GM18498 (cell line): Measurements from ENCODE around the gene TEDC2.
"Not testable (repeated sequence)": the region's sequence is repeated elsewhere in the genome, so short reads cannot be mapped to it uniquely, and the experiment has no call there.

Experiments used
- ATAC-seq: cut with Tn5 transposase; IDR thresholded peaks from one replicate; pipeline ENCODE4 v1.9.1; 2021; ENCODE audit warnings: mild to moderate bottlenecking, moderate library complexity; ENCODE audit not compliant: unreplicated experiment

The TEDC2 gene, protein sequence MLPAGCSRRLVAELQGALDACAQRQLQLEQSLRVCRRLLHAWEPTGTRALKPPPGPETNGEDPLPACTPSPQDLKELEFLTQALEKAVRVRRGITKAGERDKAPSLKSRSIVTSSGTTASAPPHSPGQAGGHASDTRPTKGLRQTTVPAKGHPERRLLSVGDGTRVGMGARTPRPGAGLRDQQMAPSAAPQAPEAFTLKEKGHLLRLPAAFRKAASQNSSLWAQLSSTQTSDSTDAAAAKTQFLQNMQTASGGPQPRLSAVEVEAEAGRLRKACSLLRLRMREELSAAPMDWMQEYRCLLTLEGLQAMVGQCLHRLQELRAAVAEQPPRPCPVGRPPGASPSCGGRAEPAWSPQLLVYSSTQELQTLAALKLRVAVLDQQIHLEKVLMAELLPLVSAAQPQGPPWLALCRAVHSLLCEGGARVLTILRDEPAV

DNA sequence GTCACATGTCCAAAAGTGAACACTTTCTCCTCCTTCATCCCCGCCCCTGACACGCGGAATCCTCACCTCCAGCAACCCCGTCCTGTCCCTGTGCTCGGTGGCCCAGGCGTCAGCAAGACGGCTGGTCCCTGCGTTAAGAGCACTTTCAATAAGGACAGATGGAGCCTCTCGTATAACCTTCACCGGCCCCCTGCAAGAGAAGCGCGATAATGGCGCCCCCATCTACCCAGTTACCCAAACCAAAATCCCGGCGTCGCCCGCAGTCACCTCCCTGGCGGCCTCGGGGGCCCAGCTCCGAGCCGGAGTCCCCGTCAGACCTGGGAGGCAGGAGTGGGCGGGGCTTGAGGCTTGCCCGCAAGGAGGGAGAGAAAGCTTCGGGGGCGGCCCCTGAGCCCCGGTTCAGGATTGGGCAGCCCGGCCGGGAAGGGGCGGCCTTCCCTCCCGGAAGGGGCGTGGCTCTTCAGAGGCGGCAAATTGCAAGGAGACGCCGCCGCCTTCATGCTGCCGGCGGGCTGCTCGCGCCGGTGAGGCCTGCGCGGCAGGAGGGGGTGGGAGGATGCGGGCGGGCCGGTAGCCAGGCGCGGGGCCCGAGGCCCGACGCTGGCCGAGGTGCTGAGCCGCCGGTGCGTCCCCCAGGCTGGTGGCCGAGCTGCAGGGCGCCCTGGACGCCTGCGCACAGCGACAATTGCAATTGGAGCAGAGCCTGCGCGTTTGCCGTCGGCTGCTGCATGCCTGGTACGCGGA, at the start of gene TEDC2:
Gene TEDC2 (plus strand): TSS at position 463 of the 744 bp plus-strand sequence. CDS start 36 bp downstream, at position 499.
- peak; percentile 90 for ATAC-seq

DNA sequence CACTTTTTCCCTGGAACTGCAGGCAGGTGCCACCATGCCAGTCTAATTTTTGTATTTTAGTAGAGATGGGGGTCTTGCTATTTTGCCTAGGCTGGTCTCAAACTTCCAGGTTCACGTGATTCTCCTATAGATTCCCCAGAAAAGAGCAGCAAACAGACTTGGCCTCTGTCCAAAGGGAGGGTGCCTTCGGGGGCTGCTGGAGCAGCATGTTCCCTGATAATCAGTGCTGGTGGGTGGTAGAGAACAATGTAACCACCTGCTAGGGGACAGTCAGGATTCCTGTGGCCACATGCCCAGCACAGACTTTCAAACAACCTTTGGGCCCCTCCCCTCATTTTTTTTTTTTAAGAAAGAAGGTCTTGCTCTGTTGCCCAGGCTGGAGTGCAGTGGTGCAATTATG, 44.8 kb upstream of the TEDC2 start:
- no peak for ATAC-seq

DNA sequence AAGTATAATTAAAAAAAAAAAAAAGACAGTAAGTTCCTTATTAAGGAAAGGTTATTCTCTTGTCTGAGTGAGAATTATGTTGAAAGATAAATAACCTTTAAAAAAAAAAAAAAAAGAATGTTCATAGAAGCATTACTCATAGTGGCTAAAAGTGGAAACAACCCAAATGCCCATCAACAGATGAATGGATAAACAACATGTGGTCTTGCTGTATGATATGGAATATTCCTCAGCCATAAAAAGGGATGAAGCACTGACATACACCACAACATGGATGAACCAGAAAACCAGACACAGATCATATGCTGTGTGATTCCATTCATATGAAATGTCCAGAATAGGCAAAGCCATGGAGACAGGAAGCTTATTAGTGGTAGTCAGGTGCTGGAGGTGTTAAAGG, 39.9 kb upstream of the TEDC2 start:
- ATAC-seq = no peak

DNA sequence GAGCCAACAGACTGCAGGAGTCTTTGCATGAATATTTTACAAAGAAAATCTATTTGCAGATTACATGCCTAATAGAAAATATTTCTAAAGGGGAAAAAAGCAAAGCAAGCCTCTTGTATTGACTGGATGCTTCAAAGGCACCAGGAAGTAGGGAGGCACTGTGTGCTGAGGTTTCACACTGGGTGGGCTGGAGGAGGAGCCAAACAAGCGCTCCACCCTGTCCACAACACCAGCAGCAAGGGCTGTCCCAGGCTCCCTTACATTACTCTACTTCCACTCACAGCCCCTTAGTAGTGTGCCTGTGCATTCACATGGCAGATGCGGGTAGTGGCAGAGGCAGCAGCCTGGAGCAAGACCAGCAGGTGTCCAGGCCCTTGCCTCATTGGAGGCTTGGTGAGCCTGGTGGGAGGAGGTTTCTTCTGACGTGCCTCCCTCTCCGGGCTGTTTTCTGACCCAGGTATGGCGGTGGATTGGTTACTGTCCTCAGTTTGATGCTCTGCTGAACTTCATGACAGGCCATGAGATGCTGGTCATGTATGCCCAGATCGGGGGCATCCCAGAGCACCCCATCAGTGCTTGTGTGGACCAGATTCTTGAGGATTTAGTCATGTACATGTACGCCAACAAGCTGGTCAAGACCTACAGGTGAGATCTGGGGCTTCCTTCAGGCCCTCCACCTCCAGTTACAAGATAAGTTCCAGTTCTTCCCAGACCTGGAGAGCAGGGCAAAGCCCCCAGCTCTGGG, 37.6 kb upstream of the TEDC2 start:
- ATAC-seq = no peak

DNA sequence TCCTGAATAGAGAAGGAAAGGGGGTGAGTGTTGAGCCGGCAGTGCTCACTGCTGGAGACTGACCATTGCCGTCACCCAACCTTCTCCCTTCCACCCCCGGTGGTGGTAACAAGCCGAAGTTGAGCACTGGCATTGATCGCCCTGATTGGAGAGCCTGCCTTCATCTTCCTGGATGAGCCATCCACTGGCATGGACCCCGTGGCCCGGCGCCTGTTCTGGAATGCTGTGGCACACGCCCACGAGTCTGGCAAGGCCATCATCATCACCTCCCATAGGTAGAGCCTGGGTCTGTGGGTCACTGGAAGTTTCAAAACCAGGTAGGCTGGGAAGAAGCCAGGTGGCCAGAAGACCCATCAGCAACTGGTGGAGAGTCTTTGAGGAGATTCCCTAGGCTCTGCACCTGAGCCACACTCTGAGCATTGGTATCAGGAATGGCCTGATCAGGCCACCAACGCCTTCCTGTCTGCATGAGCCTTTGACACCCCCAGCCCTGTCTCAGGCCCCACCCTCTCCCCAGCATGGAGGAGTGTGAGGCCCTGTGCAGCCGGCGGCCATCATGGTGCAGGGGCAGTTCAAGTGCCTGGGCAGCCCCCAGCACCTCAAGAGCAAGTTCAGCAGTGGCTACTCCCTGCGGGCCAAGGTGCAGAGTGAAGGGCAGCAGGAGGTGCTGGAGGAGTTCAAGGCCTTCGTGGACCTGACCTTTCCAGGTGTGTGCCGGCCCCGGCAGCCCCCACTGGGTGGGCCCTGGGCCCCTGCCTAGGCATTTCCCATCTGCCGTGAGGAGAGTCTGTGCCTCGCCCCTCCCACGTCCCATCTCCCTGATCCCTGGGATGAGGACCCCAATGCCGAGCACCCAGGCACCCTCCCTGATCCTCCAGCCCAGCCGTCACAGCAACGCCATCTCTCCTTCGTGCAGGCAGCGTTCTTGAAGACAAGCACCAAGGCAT, 35.6 kb upstream of the TEDC2 start:
- ATAC-seq = no peak

DNA sequence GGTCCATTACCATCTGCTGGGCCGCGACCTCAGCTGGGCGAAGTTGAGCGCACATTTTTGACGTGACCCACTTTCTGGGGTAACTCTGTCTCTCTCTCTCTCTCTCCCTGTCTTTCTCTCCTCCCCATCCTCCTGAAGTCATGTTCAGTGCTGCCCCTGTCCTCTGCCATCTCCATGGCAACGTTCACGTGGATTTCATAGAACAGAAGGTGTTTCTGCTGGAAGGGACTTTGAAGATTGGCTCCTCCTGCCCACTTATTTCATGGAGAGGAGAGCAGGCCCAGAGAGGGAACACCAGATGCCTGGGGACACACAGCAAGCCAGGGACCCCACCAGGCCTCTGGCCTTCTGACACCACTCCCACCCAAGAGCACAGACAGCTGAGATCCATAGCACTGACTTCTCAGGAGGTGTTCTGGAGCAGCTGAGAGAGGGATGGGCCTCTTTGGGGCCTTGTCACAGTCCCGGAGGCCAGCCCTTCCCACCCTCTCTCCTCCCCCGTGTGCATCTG, 34.8 kb upstream of the TEDC2 start:
- ATAC-seq = no peak

DNA sequence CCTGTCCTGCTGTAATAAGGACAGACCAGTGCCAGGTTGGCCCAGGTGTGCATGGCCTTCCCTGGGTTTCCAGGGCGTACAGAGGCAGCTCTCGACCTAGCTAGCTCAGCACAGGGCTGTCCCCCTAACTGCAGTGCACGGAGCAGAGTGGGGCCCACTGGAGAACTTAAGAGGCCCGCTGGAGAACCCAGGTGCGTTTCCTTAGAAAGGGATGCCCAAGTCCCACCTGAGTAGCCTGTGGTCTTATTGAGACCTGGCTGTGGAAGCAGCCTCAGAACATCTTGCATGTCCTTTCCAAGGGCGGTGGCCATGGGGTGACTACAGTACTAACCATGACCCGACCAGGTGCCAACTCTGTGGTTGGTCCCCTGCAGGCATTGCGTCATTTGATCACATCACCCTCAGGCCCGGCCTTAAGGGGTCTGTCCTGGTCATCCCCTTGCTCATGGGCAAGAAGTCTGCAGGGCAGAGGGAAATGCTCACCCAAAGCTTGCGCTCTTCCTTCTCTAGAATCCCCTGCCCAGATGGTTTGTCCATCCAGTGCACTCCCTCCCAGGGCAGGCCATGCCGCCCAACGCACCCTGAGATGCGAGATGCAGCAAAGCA, 34.0 kb upstream of the TEDC2 start:
- ATAC-seq = no peak

DNA sequence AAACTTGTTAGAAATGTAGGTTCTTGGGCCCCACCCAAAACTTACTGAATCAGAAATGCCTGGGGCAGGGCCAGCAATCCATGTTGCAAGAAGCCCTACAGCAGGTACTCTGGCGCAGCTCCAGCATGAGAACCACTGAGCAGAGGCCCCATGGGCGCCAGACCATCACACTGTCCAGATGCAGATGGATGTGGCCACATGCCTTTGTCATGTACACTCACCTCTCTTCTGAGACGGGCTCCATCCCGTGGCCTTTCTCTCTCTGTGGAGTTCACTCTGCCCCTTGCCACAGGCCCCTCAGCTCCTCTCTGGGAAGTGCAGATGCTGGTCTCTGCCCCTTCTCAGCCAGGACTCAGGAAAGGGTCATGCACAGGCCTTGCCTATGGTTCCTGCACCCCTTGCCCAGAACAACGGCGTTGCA, 33.0 kb upstream of the TEDC2 start:
- ATAC-seq = no peak

DNA sequence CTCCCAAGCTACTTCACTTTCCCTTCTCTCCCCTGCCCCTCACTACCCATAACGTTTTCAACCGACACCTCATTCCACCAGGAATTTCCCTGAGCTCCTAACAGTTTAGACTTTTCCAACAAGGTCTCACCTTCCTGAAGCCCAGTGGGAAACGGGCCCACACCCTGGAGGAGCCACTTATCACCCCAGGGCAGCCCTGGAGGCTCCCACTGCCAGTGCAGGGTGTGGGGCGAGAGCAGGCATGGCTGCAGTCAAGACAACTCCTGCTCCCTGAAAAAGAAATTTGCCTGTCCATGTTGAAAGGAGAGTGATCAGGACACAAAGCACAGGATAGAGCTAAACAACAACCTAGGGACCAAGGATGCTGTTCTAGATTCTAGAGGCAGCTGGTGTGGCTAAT, 32.4 kb upstream of the TEDC2 start:
- no peak for ATAC-seq

DNA sequence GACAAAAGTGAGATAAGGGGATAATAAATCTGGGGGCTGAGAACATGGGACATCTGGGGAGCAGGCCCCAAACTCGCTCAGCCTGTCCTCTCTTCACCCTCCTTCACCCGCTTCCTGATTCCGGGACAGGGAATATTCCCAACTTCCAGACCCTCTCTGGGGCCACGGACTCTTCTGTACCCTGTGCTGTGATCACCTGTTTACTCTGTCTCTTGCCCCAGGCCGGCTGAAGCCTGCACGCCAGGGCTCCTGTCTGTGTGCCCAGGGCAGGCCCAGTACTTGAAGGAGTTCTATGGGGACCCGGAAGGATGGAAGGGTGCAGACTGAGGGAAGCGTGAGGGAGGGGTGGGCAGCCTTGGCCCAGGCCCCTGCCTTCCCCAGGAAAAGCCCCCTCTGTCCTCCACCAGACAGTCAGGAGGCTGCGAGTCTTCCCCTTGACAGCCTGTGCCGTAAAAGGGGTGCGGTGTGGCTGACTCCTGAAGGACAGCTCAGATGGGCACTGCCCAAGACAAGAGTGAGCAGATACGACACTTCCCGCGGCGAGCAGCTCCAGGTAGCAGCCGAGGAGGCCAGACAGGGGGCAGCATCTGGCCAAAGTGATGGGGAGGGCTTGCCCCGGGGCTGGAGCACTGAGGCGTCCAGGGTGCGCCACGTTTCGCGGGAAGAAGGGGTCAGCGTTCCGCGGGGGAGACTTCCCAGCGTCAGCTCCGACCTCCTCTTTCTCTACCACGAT, 31.7 kb upstream of the TEDC2 start:
- no peak for ATAC-seq

DNA sequence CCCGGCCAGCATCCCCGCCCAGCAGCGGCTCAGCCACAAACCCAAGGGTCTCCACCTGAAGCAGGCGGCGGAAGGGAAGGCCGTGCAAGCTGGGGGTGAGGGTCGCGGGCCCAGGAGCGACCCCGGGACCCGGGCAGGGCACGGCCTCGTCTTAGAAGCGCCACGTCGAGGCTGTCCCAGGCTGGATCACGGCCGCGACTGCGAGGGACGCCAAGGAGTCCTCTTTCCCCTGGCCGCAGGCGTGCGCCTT, 31.2 kb upstream of the TEDC2 start:
- no peak for ATAC-seq

DNA sequence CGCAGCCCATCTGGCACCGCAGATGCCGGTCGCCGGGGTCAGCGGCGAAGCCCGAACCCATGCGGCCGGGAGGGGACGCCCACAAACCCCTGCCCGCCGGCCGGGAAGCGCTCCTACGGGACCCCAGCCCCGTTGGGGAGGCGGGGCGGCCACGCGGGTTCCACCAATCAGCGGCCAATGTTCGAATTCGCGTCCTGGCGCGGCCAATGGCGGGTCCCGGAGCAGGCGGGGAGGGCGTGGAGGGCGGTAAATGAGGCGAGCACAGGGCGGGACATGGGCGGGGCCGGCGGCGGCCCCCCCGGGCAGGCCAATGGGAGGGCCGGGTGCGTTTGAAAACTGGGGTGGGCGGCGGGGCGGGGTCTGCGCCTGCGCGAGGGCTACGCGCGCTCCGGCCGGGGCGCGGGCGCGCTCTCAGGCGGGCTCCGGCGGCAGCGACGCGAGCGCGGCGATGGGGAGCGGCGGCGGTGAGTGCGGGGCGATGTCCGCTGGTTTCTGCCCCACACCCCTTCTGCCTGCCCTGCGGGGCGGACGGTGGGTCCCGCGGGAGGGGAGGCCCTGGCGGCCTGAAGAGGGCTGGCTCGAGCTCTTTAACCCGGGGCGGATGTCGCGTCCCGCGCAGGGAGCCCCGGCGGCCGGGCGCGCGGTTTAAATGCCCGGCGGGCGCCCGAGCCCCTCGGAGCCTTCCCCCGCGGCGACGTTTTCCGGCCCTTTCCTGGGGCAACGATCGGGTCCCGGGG, 30.7 kb upstream of the TEDC2 start, which contains the start of gene CCNF:
Gene CCNF (plus strand): TSS at position 414 of the 737 bp plus-strand sequence. CDS start 35 bp downstream, at position 449.
- ATAC-seq = peak; percentile 85

DNA sequence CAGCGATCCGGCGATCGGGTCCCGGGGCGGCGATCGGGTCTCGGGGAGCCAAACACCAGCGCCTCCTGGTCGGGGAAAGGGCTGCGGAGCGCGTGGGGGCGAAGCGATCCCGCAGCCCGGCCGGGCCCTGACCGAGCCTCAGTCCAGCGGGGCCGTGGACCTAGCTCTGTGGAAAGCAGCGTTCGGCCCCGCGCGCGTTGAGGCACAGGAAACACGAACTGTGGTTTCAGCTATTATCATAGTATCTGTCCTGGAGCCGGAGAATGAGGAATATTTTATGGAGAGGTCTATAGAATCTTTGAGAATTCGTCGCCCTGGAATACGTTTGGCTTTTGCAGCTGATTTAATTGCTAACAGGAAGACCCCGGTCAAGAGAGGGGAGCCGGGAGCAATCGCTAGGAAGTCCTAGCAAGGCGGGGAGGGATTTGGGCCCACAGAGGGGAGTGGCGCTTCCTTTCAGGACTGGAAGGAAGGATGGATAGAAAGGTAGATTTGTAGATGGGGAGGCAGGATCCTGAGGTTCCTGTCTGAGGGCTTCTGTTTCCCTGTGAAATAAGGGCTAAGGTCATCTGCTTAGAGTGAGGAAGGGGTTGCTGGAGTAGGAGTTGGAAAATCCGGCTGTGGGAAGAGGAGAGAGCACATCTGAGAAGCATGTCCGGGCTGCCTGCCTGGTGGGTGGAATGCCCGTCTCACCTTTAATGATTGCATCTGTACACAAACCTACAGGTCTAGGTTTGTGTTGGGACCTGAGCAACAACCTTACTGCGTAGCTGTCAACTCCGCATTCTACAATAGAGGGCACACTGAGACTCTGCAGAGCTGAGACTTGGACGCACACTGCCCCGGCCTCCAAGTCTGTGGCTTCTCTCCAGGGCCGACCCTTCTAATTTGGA, 29.9 kb upstream of the TEDC2 start:
- ATAC-seq = no peak

DNA sequence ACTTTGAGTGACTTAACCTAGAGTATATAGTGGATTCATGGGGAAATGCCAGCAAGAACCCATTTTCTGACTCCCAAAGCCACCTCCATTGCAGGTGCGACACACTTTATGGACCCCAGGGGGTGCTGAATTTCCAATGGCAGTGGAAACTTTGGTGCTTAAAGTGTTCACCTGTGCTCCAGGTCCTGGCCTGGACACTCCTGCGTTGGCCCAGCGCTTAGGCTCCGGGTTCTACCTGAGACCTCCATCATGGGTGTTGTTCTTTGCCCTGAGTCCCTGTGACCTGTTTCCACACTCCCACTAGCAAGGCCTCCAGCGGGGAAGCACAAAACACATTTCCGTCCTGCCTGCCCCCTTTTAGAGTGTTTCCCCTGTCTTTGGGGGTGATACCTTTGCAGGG, 27.6 kb upstream of the TEDC2 start:
- no peak for ATAC-seq

DNA sequence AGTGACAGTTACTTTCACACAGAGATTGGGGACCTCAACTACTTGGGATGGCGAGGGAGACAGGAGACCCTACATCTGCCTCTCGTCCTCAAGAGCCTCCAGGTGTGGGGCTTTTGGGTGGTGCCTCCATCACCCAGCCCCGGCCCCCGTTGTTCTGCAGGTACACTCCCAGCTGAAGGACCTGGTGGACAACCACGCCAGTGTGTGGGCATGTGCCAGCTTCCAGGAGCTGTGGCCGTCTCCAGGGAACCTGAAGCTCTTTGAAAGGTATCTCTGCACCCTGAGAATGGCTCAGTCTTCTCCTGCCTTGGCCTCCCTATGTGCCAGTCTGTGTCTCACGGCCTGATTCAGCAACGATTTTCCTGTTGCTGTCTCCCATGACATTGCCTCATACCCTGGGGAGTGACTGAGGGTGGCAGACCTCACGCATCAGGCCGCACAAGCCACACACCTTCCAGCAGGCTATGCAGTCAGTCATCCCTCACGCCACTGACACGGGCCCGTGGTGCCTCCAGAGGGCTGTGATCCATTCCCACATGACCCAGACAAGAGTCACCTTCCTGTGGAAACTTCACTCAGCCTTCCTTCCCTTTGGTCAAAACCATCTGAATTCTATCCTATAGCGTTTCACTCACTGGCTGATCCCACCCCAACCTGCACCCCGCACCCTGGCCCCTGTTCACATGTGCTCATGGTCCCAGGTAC, 27.0 kb upstream of the TEDC2 start:
- ATAC-seq = no peak

DNA sequence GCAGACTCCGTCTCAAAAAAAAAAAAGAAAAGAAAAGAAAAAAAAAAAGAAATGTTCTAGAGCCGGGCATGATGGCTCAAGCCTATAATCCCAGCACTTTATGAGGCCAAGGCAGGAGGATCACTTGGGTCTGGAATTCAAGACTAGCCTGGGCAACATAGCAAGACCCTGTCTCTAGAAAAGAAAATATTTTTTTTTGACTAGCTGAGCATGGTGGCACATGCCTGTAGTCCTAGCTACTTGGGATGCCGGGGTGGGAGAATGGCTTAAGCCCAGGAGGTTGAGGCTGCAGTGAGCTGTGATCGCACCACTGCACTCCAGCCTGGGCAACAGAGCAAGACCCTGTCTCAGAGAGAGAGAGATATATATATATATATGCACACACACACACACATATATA, 24.7 kb upstream of the TEDC2 start:
- ATAC-seq = not testable (repeated sequence)

DNA sequence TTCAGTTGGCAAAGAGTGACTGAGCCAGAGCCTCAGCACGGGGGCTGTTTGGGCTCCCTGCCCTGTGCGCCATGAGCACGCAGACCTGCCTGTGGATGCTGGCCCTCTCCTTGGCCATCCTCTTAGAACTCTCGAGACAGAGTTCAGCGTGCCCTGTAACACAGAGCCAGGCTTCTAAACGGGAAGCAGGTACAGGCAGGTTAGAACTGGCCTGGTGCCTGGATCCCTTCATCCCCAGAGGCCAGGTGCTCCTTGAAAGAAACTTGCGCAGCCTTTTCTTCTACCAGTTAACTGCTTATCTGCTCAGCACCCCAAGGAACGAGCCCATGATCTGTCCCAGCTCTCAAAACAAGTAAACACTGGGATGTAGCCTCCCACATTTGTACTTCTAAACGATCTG, 23.8 kb upstream of the TEDC2 start:
- no peak for ATAC-seq
